Left ventricle myocardium inferior (tissue), 1 donor: ENCODE results near the gene POLR3A. TPM values are rescaled to one million over a fixed set of nuclear protein-coding genes. Genes with fewer than 3 reads are reported as not detected.

Experiments used
- DNase-seq: peaks from one replicate; pipeline ENCODE4 v3.0.0-alpha.2; 2020
- H3K27ac ChIP-seq: fragments of 200-600 bp; replicated peaks from 2 replicates; pipeline ENCODE4 v1.8.0; 2021
- H3K27me3 ChIP-seq: fragments of 200-600 bp; 2 replicates; pipeline ENCODE4 v1.8.0; 2021; ENCODE audit warnings: low read depth
- H3K36me3 ChIP-seq: fragments of 200-600 bp; 2 replicates; pipeline ENCODE4 v1.8.0; 2021
- H3K4me1 ChIP-seq: fragments of 200-600 bp; 2 replicates; pipeline ENCODE4 v1.8.0; 2021
- H3K4me3 ChIP-seq: fragments of 200-600 bp; 2 replicates; pipeline ENCODE4 v1.8.0; 2021; ENCODE audit warnings: mild to moderate bottlenecking, moderate library complexity
- H3K9me3 ChIP-seq: fragments of 200-600 bp; replicated peaks from 2 replicates; pipeline ENCODE4 v1.8.0; 2021
- CTCF ChIP-seq: fragments of 200-600 bp; IDR thresholded peaks from 2 replicates; pipeline ENCODE4 v1.8.0; 2021; ENCODE audit warnings: antibody characterized with exemption, mild to moderate bottlenecking, borderline replicate concordance
- intact Hi-C: fragments of 100-400 bp; cut with micrococcal nuclease; formaldehyde crosslinking; loops from one replicate; pipeline ENCODE4 v1.11.0; 2022
- total RNA-seq: library from RNA; stranded (reverse); fragmentation: NEBNext Ultra II Directional; extraction: Animal tissue kit (Norgen Biotek cat#: 25700); gene quantifications from one replicate; pipeline ENCODE4 v1.2.1, GENCODE V29; 2021
- donor health status: DM: no; HTN: yes; CAD: no; lungs with severe emphysema.

Gene POLR3A
- total RNA-seq, 1 donor from 2014 or later, result 8.2 TPM

- DNase-seq, result no peak
- H3K36me3 ChIP-seq, result no peaks in the 10 kb centered on the region
- peaks cover 8% of the 10 kb centered on the region for H3K4me1 ChIP-seq
- no peak overlapping the region for H3K27ac ChIP-seq
- intact Hi-C loops, result no loop called here
- TF ChIP-seq CTCF, result no peak
- H3K9me3 ChIP-seq, result no peaks in the 10 kb centered on the region
- no peaks in the 10 kb centered on the region for H3K27me3 ChIP-seq
- H3K4me3 ChIP-seq, result no peak overlapping the region
These were observed 24.0 kb upstream of the POLR3A start for GRCh38 chr10:78053211-78053868.

- intact Hi-C loops, result loop anchor here (10.0 kb wide), 1 partner anchor 1145 kb away; no protein-coding TSS in a partner anchor
- H3K4me1 ChIP-seq, result peaks cover 15% of the 10 kb centered on the region
- H3K9me3 ChIP-seq, result no peaks in the 10 kb centered on the region
- no peaks in the 10 kb centered on the region for H3K36me3 ChIP-seq
- H3K27me3 ChIP-seq, result no peaks in the 10 kb centered on the region
- H3K27ac ChIP-seq, result no peak overlapping the region
- no peak for DNase-seq
- no peak for TF ChIP-seq CTCF
- H3K4me3 ChIP-seq, result no peak overlapping the region
These were observed 20.5 kb upstream of the POLR3A start for GRCh38 chr10:78049851-78050250.

GRCh38 chr10:78047314-78047891 lies 18.1 kb upstream of the POLR3A start:
- Histone ChIP-seq H3K4me3 (no peak overlapping the region), H3K9me3 (no peaks in the 10 kb centered on the region), H3K36me3 (no peaks in the 10 kb centered on the region), H3K4me1 (peaks cover 21% of the 10 kb centered on the region), H3K27me3 (no peaks in the 10 kb centered on the region), H3K27ac (no peak overlapping the region)
- peak; percentile 90 for TF ChIP-seq CTCF
- intact Hi-C loops, result loop anchor here (10.0 kb wide), 1 partner anchor 1147 kb away; no protein-coding TSS in a partner anchor
- peak; percentile 86 for DNase-seq

GRCh38 chr10:78046711-78047269 lies 17.5 kb upstream of the POLR3A start:
- peaks cover 26% of the 10 kb centered on the region for H3K4me1 ChIP-seq
- TF ChIP-seq CTCF, result no peak
- H3K9me3 ChIP-seq, result no peaks in the 10 kb centered on the region
- H3K36me3 ChIP-seq, result peaks cover 4% of the 10 kb centered on the region
- no peak for DNase-seq
- H3K27me3 ChIP-seq, result no peaks in the 10 kb centered on the region
- no peak overlapping the region for H3K27ac ChIP-seq
- intact Hi-C loops, result loop anchor here (10.0 kb wide), 1 partner anchor 1148 kb away; no protein-coding TSS in a partner anchor
- no peak overlapping the region for H3K4me3 ChIP-seq

GRCh38 chr10:78045856-78046255 lies 16.5 kb upstream of the POLR3A start:
- intact Hi-C loops, result loop anchor here (10.0 kb wide), 1 partner anchor 1149 kb away; no protein-coding TSS in a partner anchor
- Histone ChIP-seq H3K36me3 (peaks cover 11% of the 10 kb centered on the region), H3K4me3 (no peak overlapping the region), H3K27ac (no peak overlapping the region), H3K9me3 (no peaks in the 10 kb centered on the region), H3K4me1 (peaks cover 30% of the 10 kb centered on the region), H3K27me3 (no peaks in the 10 kb centered on the region)
- no peak for TF ChIP-seq CTCF
- no peak for DNase-seq
